Motor neuron (in vitro differentiated cells): ENCODE data around the gene MOK. TPM values are rescaled to one million over a fixed set of nuclear protein-coding genes. Genes with fewer than 3 reads are reported as not detected.
A peak's percentile ranks its signal among the peaks of the same experiment; 100 is the strongest.

Source experiments
- ATAC-seq, 8 experiments: fragments of 200-7000 bp; cut with Tn5 transposase; replicated peaks in 6 of 8; 2 replicates each; pipeline ENCODE4 v1.8.0; 2021; ENCODE audit warnings: mild to moderate bottlenecking in 8 of 8, moderate library complexity in 8 of 8
- H3K27ac ChIP-seq, 2 donors: fragments of 250-450 bp; sonication (Bioruptor Pico); 2 replicates each; pipeline ENCODE4 v1.9.0; 2021; ENCODE audit warnings: antibody characterized with exemption in 2 of 2, mild to moderate bottlenecking in 2 of 2, moderate library complexity in 1 of 2
- H3K4me1 ChIP-seq, 2 donors: fragments of 250-450 bp; sonication (Bioruptor Pico); replicated peaks in 1 of 2; 2 replicates each; pipeline ENCODE4 v1.6.1; 2021; ENCODE audit warnings: antibody characterized with exemption in 2 of 2, mild to moderate bottlenecking in 2 of 2, moderate library complexity in 1 of 2
- H3K4me3 ChIP-seq, 5 donors: fragments of 250-450 bp; sonication (Bioruptor Pico); 2 replicates each; pipeline ENCODE4 v1.9.0; 2021; ENCODE audit warnings: antibody characterized with exemption in 5 of 5, mild to moderate bottlenecking in 5 of 5, moderate library complexity in 4 of 5
- WGBS, 10 experiments: fragments of 450-650 bp; shearing (Covaris generic); methylation state at CpG; one replicate each; pipeline ENCODE4 v1.0.0; 2022; 5-methylcytosine and 5-hydroxymethylcytosine counted together
- in situ Hi-C, 9 experiments: fragments of 400-800 bp; cut with MboI; loops; one replicate each; pipeline ENCODE4 v1.15.0; 2021; ENCODE audit warnings: low sequenced_read_pairs in 9 of 9, low pct_unique_long_range_greater_than_20kb in 2 of 9; ENCODE audit not compliant: unreplicated experiment in 9 of 9
- total RNA-seq, 8 experiments: library from RNA; unstranded; fragments of 300-600 nt; gene quantifications; 2 replicates each; pipeline versions ENCODE4 v1.2.3 to v1.2.4, GENCODE V29; 2022

Gene MOK
- total RNA-seq, 8 experiments from 2014 or later, result 6.0 to 63.6 (median 24.2) TPM

DNA sequence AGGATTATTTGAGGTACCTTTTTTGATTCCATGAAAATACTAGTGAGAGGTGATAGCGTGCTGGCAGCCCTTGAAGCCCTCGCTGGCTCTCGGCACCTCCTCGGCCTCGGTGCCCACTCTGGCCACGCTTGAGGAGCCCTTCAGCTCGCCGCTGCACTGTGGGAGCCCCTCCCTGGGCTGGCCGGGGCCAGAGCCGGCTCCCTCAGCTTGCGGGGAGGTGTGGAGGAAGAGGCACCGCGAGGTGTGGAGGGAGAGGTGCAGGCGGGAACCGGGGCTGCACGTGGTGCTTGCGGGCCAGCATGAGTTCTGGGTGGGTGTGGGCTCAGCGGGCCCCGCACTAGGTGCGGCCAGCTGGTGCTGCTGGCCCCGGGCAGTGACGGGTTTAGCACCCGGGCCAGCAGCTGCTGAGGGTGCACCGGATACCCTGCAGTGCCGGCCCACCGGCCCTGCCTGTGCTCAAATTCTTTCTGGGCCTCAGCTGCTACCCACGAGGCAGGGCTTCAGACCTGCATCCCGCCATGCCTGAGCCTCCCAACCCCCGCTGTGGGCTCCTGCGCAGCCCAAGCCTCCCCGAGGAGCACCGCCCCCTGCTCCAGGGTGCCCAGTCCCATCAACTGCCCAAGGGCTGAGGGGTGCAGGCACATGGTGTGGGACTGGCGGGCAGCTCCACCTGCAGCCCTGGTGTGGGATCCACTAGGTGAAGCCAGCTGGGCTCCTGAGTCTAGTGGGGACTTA, 7.4 kb downstream of the MOK start:
- peak in 1 of 8 experiments; percentile 12 for ATAC-seq
- 90 to 100% (median 98%) methylated on average over 2 to 6 of the region's 33 CpGs; no CpG with 5 or more reads in 7 of the 10 experiments for WGBS, 10 experiments

DNA sequence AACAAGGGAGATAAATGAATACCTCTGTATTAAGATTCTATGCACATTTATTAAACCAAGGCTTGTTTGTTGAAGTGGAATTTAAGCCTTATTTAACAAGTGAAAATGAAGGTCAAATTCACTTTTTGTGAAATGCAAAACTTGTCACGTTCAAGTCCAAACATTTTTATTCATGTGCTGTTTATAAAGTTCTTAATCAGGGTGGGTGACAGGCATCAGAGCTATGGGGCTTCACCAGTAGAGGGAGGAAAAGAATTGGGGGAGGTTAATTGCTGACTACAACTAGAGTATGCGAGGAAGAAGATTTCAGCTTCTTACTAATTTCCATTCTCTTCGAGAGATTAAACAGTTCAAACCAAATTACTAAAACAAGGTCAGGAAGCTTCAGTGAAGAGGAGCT, 9.7 kb downstream of the MOK start:
- ATAC-seq, result peak in 4 of 8 experiments; percentile 30 to 90 (median 46)
- in situ Hi-C loops, result no loop called here
- 0 to 83% (median 45%) methylated on average over 1 to 3 of the region's 3 CpGs; no CpG with 5 or more reads in 1 of the 10 experiments for WGBS, 10 experiments
- H3K27ac ChIP-seq, result no peak overlapping the region
- H3K4me1 ChIP-seq, result peaks cover 5 to 6% of the 10 kb centered on the region in 2 donors
- H3K4me3 ChIP-seq, result no peak overlapping the region

More for the DNA sequence above, 7.4 kb downstream of the MOK start:
- Histone ChIP-seq H3K4me3 (no peak overlapping the region), H3K27ac (no peak overlapping the region), H3K4me1 (peaks cover 5 to 6% of the 10 kb centered on the region in 2 donors)
- in situ Hi-C loops, result no loop called here

DNA sequence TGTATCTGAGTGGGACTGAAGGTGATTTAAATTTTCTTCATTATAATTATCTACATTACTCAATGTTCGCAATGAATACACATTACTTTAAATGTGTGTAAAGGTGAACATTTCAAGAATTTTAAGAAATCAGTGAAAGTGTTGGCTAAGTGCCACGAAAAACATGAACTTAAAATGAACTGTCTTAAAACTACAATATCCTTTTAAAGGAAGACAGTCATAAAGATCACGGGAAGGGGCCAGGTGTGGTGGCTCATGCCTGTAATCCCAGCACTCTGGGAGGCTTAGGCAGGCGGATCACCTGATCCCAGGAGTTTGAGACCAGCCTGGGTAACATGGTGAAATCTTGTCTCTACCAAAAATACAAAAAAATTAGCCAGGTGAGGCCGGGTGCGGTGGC, 11.2 kb downstream of the MOK start:
- peaks cover 5 to 6% of the 10 kb centered on the region in 2 donors for H3K4me1 ChIP-seq
- H3K27ac ChIP-seq, result no peak overlapping the region
- in situ Hi-C loops, result no loop called here
- ATAC-seq, result no peak
- no peak overlapping the region for H3K4me3 ChIP-seq
- WGBS, 10 experiments, result 59 to 97% (median 88%) methylated on average over 1 to 6 of the region's 6 CpGs

DNA sequence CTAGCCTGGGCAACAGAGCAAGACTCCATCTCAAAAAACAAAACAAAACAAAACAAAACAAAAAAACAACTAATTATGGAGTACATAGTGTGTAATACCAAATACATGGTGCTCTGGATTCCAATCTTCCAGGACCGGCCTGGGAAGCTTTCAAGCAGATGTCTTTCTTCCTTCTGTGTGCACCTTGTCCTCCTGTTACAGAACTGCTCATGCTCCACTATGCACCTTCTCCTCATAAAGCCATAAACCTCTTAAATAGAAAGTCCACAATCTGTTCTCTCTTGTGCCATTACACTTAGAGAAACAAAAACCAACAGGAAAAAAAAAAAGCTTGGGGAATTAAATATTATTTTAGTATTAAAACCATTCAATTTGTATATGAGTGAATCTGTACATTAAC, 12.5 kb downstream of the MOK start:
- Histone ChIP-seq H3K27ac (no peak overlapping the region), H3K4me1 (peaks cover 5 to 6% of the 10 kb centered on the region in 2 donors), H3K4me3 (no peak overlapping the region)
- 78 to 100% (median 100%) methylated on average over 1 of the region's 1 CpG; no CpG with 5 or more reads in 2 of the 10 experiments for WGBS, 10 experiments
- no peak for ATAC-seq
- in situ Hi-C loops, result no loop called here

DNA sequence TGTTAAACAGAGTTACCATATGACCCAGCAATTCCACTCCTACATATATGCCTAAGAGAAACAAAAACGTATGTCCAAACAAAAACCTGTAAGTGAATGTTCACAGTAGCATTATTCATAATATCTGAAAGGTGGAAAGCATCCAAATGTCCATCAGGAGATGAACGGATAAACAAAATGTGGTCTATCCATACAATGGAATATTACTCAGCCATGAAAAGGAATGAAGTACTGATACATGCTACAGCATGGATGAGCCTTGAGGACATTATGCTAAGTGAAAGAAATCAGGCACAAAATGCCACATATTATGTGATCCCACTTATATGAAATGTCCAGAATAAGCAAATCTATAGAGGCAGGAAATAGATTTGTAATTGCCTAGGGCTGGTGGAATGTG, 16.8 kb downstream of the MOK start:
- 20 to 100% (median 100%) methylated on average over 1 to 2 of the region's 2 CpGs; no CpG with 5 or more reads in 4 of the 10 experiments for WGBS, 10 experiments

DNA sequence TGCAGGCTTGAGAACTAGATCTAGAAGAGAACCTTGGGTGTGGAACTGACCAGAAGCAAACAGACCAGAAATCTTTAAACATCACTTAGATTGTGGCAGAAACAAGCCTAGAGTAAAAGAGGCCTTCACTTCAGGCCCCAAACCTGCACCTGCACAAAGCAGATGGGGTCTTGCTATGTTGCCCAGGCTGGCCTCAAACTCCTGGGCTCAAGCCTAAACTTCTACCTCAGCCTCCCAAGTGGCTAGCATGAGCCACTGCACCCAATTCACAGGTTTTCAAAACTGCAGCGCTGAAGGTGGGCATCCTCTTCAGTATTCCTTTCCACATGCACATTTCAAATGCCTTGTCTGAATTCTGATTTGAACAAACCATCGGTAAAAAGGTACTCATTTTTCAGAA, 19.9 kb downstream of the MOK start:
- Histone ChIP-seq H3K27ac (no peak overlapping the region), H3K4me1 (no peaks in the 10 kb centered on the region), H3K4me3 (no peak overlapping the region)
- ATAC-seq, result no peak
- in situ Hi-C loops, result no loop called here
- WGBS, 10 experiments, result 89 to 100% (median 97%) methylated on average over 1 to 2 of the region's 2 CpGs; no CpG with 5 or more reads in 6 of the 10 experiments

More for the DNA sequence above, 16.8 kb downstream of the MOK start:
- ATAC-seq, result no peak
- H3K4me1 ChIP-seq, result no peaks in the 10 kb centered on the region
- H3K27ac ChIP-seq, result no peak overlapping the region
- in situ Hi-C loops, result no loop called here
- H3K4me3 ChIP-seq, result no peak overlapping the region

DNA sequence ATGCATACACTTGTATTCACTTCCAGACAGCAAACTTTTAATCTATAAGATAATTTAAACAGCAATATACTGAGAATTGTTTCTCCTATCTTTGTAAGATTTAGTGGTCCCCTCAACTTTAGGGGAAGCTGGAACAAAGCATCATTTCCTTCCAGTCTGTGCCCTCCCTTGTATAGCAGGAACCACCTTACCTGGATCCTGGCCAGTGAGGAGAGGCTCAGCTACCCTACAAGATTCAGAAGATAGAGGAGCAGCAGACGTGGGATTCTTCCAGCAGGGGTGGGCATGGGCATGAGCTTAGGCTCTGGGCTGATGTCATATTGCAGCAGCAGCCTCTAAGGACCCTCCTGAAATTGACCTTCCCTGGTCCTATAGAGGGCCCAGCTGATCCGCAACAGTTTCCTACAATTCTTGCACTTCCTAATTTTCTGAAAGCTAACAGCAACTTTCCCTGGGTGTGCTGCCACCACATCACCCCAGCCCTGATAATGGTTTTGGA, 21.3 kb downstream of the MOK start:
- in situ Hi-C loops, result no loop called here
- no peaks in the 10 kb centered on the region for H3K4me1 ChIP-seq
- peak in 3 of 8 experiments; percentile 47 to 73 (median 63) for ATAC-seq
- H3K4me3 ChIP-seq, result no peak overlapping the region
- WGBS, 10 experiments, result 75 to 100% (median 100%) methylated on average over 1 to 2 of the region's 2 CpGs; no CpG with 5 or more reads in 7 of the 10 experiments
- no peak overlapping the region for H3K27ac ChIP-seq

DNA sequence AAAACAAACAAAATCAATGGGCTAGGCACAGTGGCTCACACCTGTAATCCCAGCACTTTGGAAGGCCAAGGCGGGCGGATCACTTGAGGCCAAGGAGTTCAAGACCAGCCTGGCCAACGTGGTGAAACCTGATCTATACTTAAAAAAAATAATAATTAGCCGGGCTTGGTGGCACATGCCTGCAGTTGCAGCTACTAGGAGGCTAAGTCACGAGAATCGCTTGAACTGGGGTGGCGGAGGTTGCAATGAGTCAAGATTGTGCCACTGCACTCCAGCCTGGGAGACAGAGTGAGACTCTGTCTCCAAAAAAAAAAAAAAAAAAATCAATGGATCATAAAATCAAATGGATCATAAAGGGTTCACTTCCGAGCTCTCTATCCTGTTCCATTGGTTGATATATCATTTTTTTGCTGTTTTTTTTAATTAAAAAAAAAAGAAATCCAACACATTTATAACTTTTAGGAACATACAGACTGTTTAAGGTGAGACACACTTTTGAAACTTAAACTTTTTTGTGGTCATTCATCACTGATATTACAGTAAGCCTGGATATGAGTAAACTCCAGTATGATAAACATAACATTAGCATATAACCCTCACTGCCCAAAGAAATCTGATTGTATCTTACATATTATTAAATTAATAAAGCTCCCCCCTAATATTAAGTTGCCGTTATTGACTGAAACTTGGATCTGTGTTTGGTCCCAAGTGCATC, 22.1 kb downstream of the MOK start:
- Histone ChIP-seq H3K27ac (no peak overlapping the region), H3K4me1 (no peaks in the 10 kb centered on the region), H3K4me3 (no peak overlapping the region)
- ATAC-seq, result no peak
- WGBS, 10 experiments, result 78 to 100% (median 91%) methylated on average over 2 to 9 of the region's 9 CpGs; no CpG with 5 or more reads in 2 of the 10 experiments
- in situ Hi-C loops, result no loop called here

DNA sequence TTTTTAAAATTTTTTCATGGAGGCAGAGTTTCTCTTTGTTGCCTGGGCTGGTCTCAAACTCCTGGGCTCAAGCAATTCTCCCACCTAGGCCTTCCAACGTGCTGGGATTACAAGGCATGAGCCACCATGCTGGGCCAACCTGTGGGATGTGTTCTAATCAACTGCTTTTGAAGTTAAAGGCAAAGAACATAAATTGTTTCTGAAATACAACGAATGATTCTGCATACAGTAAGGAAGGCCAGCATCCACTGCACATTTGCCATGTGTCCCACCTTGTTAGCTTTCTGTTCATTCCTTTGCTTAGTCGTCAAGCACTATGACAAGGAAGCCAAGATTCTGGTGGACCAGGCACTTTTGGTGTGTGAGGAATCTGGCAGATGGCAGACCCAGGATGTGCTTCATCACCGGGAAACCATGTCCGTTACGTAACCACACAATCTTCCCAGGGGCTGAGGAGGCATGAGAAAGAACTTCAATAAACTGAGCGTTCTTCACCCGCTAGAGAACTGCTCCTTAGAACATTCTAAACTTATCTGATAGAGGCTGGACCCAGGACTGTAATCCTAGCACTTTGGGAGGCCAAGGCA, 24.5 kb downstream of the MOK start:
- H3K4me3 ChIP-seq, result no peak overlapping the region
- ATAC-seq, result no peak
- H3K4me1 ChIP-seq, result no peaks in the 10 kb centered on the region
- in situ Hi-C loops, result no loop called here
- H3K27ac ChIP-seq, result no peak overlapping the region
- 36 to 100% (median 67%) methylated on average over 1 to 7 of the region's 8 CpGs; no CpG with 5 or more reads in 3 of the 10 experiments for WGBS, 10 experiments

DNA sequence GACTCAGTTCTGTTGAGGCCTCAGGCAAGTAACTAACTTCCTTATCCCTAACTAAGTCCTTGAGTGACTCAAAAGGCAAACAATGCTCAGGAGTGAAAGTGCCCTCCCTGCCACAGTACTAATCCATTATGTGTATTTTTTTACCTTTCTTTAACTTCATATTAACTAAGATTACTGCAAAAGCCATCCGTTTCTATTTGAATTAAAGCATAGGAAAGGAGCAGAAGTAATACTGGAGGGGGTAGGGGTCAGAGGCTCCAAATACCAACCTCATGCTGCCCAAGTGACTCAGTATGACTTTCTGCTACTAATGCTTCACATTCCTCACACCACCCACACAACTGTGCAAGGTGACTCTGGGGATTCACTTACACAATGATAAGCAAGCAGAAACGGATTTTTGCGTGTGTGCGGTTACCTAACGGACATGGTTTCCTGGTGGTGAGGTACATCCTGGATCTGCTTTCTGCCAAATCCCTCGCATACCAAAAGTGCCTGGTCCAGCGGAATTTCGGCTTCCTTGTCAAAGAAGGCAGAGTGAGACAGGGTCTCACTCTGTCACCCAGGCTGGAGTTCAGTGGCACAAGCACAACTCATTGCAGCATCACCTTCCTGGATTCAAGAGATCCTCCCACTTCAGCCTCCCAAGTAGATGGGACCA, 25.1 kb downstream of the MOK start:
- in situ Hi-C loops, result no loop called here
- no peak overlapping the region for H3K4me3 ChIP-seq
- ATAC-seq, result no peak

DNA sequence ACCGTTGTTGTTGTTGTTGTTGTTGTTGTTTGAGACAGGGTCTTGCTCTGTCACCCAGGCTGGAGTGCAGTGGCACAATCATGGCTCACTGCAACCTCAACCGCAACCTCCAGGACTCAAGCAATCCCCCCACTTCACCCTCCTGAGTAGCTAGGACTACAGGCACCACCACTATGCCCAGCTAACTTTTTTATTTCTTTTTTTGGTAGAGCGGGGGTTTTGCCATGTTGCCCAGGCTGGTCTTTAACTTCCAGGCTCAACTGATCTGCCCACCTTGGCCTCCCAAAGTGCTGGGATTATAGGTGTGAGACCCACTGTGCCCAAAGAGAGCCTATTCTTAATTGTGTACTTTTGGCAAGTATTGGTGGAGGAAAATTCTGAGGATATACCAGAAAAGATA, 25.7 kb downstream of the MOK start:
- ATAC-seq, result no peak
- in situ Hi-C loops, result no loop called here
- WGBS, 10 experiments, result 70 to 100% (median 76%) methylated on average over 1 to 3 of the region's 3 CpGs; no CpG with 5 or more reads in 3 of the 10 experiments
- Histone ChIP-seq H3K27ac (no peak overlapping the region), H3K4me3 (no peak overlapping the region), H3K4me1 (no peaks in the 10 kb centered on the region)

More for the DNA sequence above, 25.1 kb downstream of the MOK start:
- Histone ChIP-seq H3K4me1 (no peaks in the 10 kb centered on the region), H3K27ac (no peak overlapping the region)
- 20 to 100% (median 81%) methylated on average over 1 to 7 of the region's 8 CpGs; no CpG with 5 or more reads in 2 of the 10 experiments for WGBS, 10 experiments

DNA sequence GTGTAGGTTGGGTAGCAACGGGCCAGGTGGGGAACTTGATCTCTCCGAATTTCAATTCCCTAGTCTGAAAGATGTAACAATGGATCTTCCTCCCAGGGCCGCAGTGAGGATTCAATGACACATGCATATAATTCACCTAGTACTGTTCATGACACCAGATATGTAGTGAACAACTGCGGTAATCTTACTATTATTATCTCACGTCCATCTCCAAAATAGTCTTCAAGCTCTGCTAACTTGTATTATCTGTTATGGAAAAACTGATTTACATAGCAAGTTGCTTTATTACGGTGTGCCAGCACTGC, 26.4 kb downstream of the MOK start:
- no peak for ATAC-seq
- no peaks in the 10 kb centered on the region for H3K4me1 ChIP-seq
- WGBS, 10 experiments, result 79 to 100% (median 88%) methylated on average over 2 to 4 of the region's 6 CpGs; no CpG with 5 or more reads in 1 of the 10 experiments
- H3K4me3 ChIP-seq, result no peak overlapping the region
- in situ Hi-C loops, result no loop called here
- H3K27ac ChIP-seq, result no peak overlapping the region
